ENCODE data around the gene INSRR.

DNA sequence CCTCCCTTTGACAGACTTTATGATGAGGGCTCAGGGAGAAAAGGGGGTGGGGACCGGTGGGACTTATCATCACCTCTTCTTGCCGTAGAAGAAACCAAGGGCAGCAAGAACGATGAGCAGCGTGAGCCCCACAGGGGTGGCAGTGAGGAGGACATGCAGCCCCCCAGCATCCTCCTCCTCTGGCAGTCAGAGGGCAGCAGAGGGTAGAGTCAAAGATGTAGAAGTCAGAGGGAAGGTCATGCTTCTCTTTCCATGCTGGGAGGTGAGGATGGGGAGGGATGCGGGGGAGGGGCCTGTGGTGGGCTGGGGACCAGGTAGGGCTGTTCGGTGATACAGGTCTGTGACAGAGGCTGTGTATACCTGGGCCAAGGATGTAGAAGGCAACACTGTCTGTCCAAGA, 14.8 kb downstream of the INSRR start:
- TF ChIP-seq, protein P1, sequence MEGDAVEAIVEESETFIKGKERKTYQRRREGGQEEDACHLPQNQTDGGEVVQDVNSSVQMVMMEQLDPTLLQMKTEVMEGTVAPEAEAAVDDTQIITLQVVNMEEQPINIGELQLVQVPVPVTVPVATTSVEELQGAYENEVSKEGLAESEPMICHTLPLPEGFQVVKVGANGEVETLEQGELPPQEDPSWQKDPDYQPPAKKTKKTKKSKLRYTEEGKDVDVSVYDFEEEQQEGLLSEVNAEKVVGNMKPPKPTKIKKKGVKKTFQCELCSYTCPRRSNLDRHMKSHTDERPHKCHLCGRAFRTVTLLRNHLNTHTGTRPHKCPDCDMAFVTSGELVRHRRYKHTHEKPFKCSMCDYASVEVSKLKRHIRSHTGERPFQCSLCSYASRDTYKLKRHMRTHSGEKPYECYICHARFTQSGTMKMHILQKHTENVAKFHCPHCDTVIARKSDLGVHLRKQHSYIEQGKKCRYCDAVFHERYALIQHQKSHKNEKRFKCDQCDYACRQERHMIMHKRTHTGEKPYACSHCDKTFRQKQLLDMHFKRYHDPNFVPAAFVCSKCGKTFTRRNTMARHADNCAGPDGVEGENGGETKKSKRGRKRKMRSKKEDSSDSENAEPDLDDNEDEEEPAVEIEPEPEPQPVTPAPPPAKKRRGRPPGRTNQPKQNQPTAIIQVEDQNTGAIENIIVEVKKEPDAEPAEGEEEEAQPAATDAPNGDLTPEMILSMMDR (IDR thresholded peaks at IDR 0.05) = no peak
- no peak for TF ChIP-seq POLR2AphosphoS5 (IDR thresholded peaks at IDR 0.05)
- TF ChIP-seq POLR2A (IDR thresholded peaks at IDR 0.05; ENCODE audit: low read depth) = no peak

All from esophagus muscularis mucosa (tissue), 3 donors.